HG03039 (cell line): ENCODE measurements around the gene TCP11X2.
"Not testable (repeated sequence)": the region's sequence is repeated elsewhere in the genome, so short reads cannot be mapped to it uniquely, and the experiment has no call there.

Experiments used
- ATAC-seq: cut with Tn5 transposase; IDR thresholded peaks from one replicate; pipeline ENCODE4 v1.9.1; 2021; ENCODE audit warnings: mild to moderate bottlenecking, moderate library complexity; ENCODE audit not compliant: unreplicated experiment

Gene TCP11X2

GRCh38 chrX:102471762-102472220 is at the start of gene TCP11X2:
Gene TCP11X2, minus strand, starts transcription at chrX:102471812.
- not testable (repeated sequence) for ATAC-seq

DNA sequence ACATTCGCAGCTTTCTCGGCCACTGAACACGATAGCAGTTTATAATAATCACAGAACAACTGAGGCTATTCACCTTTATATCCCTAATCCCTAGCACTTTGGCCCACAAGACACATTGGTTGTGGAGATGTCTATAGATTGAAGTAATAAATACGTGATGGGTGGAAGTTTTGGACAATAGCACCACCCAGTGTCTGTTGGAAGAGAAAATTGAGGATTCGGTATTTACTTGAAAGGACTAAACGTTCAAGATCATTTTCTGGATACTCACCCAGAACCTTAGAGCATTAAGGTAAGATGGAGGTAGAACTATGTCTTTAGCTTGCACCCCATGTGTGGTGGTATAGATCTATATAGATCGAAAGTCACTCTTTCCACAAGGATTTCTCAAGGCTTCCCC is 45.7 kb upstream of the TCP11X2 start:
- ATAC-seq, result no peak

GRCh38 chrX:102515975-102516941 is 44.6 kb upstream of the TCP11X2 start, which contains the start of gene TMSB15A:
Gene TMSB15A, minus strand, starts transcription at chrX:102516739.
- peak; percentile 77 for ATAC-seq

GRCh38 chrX:102514536-102514935 is 42.9 kb upstream of the TCP11X2 start:
- no peak for ATAC-seq

- ATAC-seq, result no peak
These were observed 27.1 kb upstream of the TCP11X2 start for GRCh38 chrX:102498732-102499131.

GRCh38 chrX:102491766-102492165 is 20.2 kb upstream of the TCP11X2 start:
- no peak for ATAC-seq

GRCh38 chrX:102478765-102479164 is 7.2 kb upstream of the TCP11X2 start:
- ATAC-seq, result not testable (repeated sequence)

- not testable (repeated sequence) for ATAC-seq
These were observed 1.4 kb downstream of the TCP11X2 start for GRCh38 chrX:102470215-102470614.

DNA sequence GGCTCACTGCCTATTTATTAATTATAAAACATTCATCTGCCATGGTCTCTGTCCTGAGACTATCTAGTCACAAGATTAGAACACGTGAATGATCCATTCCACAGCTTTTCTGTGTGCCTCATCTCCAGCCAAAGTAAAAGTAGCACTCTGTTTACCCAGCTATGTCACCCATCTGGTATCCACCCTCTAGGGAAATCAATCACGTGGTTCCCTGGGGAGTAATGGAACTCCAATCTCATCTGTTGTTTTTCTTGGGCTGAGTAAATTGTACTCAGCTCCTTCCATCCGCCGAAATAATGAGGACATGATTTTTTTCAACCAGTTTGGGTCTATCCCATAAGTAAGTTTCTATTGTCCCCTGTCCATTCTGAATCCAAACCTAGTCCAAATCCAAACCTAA is 13.0 kb downstream of the TCP11X2 start:
- ATAC-seq, result not testable (repeated sequence)

- ATAC-seq, result not testable (repeated sequence)
These were observed 31.7 kb downstream of the TCP11X2 start, which contains the start of gene NXF2B for GRCh38 chrX:102439908-102440307. Gene NXF2B, minus strand, starts transcription at chrX:102440008. Its CDS starts 59,972 bp downstream, at chrX:102380036.

DNA sequence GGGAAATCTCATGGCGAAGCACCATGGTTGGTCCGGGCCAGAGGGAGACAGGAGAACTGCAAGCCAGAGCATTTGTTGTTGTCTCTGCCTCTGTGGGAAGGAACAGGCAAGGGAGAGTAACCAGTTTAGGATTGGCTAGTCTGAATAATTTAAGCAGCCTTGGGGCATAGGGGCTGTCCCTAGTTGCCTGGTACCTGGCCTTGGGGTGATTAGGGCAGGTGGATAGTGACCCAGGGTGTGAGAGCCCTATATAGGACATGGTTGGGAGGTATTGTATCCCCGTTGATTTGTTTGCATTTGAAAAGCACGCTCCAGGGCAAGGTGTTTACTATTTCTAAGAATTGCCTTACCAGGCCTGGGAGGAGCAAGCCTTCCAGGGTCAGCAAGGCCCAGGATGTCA is 57.1 kb downstream of the TCP11X2 start:
- ATAC-seq, result not testable (repeated sequence)
